Measurements from ENCODE around the gene TOB1.

The TOB1 gene

DNA sequence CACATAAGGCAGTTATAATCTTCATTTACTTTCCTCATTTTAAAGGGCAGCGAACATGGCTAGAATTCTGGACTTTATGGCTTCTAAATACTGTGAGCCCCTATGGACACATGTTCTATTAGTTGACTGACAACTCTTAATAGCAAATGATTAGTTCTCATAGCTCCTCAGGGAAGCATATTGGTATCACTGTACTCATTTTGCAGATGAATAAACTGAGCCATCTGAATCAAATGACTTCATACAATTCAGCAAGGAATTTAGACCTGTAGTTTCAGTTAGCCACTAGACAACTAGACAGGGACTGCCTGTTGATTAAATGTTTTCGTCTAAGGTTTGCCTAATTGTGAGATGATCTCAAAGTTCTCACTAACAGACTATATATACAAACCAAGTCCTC, 9.7 kb downstream of the TOB1 start:
- TF ChIP-seq, protein P1, sequence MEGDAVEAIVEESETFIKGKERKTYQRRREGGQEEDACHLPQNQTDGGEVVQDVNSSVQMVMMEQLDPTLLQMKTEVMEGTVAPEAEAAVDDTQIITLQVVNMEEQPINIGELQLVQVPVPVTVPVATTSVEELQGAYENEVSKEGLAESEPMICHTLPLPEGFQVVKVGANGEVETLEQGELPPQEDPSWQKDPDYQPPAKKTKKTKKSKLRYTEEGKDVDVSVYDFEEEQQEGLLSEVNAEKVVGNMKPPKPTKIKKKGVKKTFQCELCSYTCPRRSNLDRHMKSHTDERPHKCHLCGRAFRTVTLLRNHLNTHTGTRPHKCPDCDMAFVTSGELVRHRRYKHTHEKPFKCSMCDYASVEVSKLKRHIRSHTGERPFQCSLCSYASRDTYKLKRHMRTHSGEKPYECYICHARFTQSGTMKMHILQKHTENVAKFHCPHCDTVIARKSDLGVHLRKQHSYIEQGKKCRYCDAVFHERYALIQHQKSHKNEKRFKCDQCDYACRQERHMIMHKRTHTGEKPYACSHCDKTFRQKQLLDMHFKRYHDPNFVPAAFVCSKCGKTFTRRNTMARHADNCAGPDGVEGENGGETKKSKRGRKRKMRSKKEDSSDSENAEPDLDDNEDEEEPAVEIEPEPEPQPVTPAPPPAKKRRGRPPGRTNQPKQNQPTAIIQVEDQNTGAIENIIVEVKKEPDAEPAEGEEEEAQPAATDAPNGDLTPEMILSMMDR (IDR thresholded peaks at IDR 0.05; ENCODE audit: control insufficient read depth, extremely low read depth, insufficient read depth) = no peak
- no peak overlapping the region for H3K4me3 ChIP-seq (ENCODE audit: low read depth, low read length)
- DNase-seq (ENCODE audit: low read depth) = no peak

DNA sequence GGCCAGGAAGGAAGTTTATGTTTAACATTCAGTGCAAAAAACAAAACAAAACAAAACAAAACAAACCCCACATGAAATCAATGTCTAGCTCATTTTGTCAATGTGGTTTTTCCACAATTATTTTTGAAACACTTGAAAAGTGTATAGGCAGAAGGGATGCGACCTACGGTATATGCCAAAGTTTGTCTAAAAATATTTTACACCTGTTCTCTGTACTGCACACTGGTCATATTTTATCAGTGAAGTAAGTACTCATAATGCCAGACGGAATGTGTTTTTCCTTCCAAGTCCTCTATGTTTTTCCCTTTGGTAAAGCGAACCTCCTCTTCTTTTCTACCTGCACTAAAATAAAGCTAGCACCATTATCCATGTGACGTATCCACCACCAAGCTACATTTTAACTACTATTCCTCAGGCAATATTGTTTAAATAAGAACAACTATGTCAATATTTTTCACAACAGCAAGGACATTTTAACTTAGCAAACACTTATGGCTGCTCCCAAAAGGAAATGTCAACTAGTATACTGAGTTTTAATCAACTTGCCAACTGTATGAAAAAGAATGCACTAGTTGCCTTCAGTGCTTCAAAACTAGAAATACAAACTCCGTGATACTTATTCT, 10.3 kb downstream of the TOB1 start:
- TF ChIP-seq, protein P1 (IDR thresholded peaks at IDR 0.05; ENCODE audit: control insufficient read depth, extremely low read depth, insufficient read depth) = no peak
- DNase-seq (ENCODE audit: low read depth) = no peak
- H3K4me3 ChIP-seq (ENCODE audit: low read depth, low read length) = no peak overlapping the region

DNA sequence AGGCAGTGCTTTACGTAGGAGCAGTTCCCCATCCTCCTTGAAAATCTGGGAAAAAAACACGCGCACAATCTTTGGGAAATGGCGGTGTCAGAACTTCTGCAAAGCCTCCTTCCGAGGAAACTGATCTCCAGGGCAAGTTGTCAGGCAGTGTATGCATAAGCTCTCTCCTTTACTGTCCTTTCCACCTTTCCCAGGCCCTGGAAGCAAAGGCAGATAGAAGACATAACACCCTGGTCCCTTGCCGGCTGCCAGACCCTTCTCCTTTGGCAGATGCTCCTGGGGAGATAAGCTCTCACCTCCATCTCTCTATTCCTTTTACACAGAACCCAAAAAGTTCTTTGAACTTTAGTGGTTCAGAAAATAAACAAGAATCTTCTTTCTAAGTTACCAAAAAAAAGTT, 12.4 kb downstream of the TOB1 start:
- TF ChIP-seq, protein P1 (IDR thresholded peaks at IDR 0.05; ENCODE audit: control insufficient read depth, extremely low read depth, insufficient read depth) = no peak
- no peak for DNase-seq (ENCODE audit: low read depth)
- no peak overlapping the region for H3K4me3 ChIP-seq (ENCODE audit: low read depth, low read length)

DNA sequence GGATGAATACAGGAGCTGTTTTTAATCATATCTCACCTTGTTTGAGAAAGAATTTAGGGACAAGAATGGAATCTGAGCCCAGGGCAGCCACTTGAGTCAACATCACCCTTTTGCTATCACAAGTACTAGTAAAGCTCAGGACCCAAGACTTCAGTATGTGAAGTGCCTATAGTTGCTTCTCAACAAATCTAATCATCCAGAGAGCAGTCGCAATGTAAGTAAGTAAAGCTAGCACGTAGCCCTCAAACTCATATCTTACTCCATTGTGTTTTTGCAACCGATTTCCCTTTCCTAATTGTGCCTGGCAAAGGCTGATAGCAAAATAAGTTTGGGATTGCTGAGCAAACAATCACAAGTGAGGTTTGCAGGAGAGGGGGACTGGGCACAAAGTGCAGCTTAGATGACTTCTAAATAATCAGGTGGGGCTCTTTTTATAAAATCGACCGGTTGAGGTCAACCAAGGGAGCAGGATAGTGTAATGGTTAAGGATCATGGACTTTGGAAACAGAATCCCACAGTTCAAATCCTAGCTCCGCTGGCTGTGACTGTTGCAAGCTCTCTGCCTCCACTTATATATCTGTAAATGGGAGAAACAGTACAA, 13.0 kb downstream of the TOB1 start:
- no peak overlapping the region for H3K4me3 ChIP-seq (ENCODE audit: low read depth, low read length)
- TF ChIP-seq, protein P1 (IDR thresholded peaks at IDR 0.05; ENCODE audit: control insufficient read depth, extremely low read depth, insufficient read depth) = no peak
- DNase-seq (ENCODE audit: low read depth) = no peak

DNA sequence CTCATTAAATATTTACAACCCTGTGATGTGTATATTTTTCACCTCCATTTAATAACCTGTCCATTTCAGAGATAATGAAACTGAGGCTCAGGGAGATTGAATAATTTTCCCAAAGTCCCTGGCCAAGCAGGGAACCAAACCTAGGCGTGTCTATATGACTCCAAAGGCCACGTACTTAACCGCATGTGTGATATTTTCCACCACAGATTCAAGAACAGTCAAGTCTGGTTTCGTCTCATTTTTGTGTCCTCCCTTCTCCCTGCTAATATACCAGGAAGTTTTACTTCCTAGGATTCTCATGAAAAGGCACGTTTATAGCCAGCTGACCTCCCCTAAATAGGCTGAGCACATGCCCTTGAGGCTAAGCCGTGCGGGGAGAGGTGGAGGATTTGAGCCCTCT, 15.5 kb downstream of the TOB1 start:
- H3K4me3 ChIP-seq (ENCODE audit: low read depth, low read length) = no peak overlapping the region
- TF ChIP-seq, protein P1 (IDR thresholded peaks at IDR 0.05; ENCODE audit: control insufficient read depth, extremely low read depth, insufficient read depth) = no peak
- DNase-seq (ENCODE audit: low read depth) = no peak

DNA sequence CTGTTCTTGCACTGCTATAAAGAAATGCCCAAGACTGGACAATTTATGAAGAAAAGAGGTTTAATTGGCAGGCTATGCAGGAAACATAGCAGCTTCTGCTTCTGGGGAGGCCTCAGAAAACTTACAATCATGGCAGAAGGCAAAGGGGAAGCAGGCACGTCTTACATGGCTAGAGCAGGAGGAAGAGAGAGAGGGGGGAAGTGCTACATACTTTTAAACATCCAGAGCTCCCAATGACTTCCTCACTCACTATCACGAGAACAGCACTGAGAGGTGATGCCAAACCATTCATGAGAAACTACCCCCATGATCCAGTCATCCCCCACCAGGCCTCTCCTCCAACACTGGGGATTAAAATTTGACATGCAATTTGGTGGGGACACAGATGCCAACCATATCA, 17.4 kb downstream of the TOB1 start:
- no peak overlapping the region for H3K4me3 ChIP-seq (ENCODE audit: low read depth, low read length)
- TF ChIP-seq, protein P1 (IDR thresholded peaks at IDR 0.05; ENCODE audit: control insufficient read depth, extremely low read depth, insufficient read depth) = no peak
- DNase-seq (ENCODE audit: low read depth) = no peak

DNA sequence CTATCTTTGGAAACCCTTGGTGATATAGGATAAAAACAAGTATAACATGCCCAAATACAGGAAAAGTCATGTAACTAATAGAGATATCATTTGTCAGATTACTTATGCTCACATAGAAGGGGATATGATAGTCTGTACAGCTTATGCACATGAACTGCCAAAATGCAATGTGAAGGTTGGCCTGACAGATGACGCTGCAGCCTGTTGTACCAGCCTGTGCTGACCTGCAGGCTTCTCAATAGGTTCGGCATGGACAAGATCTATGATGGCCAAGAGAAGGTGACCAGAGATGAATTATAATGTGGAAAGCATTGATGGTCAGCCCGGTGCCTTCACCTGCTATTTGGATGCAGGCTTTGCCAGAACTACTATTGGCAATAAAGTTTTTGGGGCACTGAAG, 18.1 kb downstream of the TOB1 start:
- TF ChIP-seq, protein P1 (IDR thresholded peaks at IDR 0.05; ENCODE audit: control insufficient read depth, extremely low read depth, insufficient read depth) = no peak
- H3K4me3 ChIP-seq (ENCODE audit: low read depth, low read length) = no peak overlapping the region
- no peak for DNase-seq (ENCODE audit: low read depth)
